Loucy (cell line): ENCODE data around the gene PACRGL.

Source experiments
- H2AFZ ChIP-seq: fragments of 200-600 bp; sonication (generic); 2 replicates; pipeline ENCODE4 v1.6.0; 2016; ENCODE audit warnings: antibody characterized with exemption, mild to moderate bottlenecking, low read length, moderate library complexity
- H3F3A ChIP-seq: fragments of 200-600 bp; 2 replicates; pipeline ENCODE4 v1.6.0; 2016; ENCODE audit warnings: antibody characterized with exemption, low read depth, mild to moderate bottlenecking
- H3K27me3 ChIP-seq: fragments of 200-600 bp; sonication (generic); 2 replicates; pipeline ENCODE4 v1.6.1; 2014; ENCODE audit warnings: low read length, mild to moderate bottlenecking; ENCODE audit not compliant: insufficient read depth, poor library complexity, severe bottlenecking
- H3K36me3 ChIP-seq: fragments of 200-600 bp; sonication (generic); 2 replicates; pipeline ENCODE4 v1.6.1; 2016; ENCODE audit warnings: low read length; ENCODE audit not compliant: insufficient read depth
- H3K4me1 ChIP-seq: fragments of 200-600 bp; sonication (generic); 2 replicates; pipeline ENCODE4 v1.5.1; 2014; ENCODE audit warnings: low read length, mild to moderate bottlenecking; ENCODE audit not compliant: insufficient read depth, poor library complexity, severe bottlenecking
- H3K4me2 ChIP-seq: fragments of 200-600 bp; sonication (generic); 2 replicates; pipeline ENCODE4 v1.6.0; 2014; ENCODE audit warnings: antibody characterized with exemption, low read length, low read depth, mild to moderate bottlenecking; ENCODE audit not compliant: poor library complexity, severe bottlenecking
- H3K4me3 ChIP-seq: fragments of 200-600 bp; sonication (generic); 2 replicates; pipeline ENCODE4 v1.5.1; 2014; ENCODE audit warnings: low read length, mild to moderate bottlenecking, mixed read lengths; ENCODE audit not compliant: poor library complexity, severe bottlenecking
- H3K79me2 ChIP-seq: fragments of 200-600 bp; sonication (generic); 2 replicates; pipeline ENCODE4 v1.6.1; 2014; ENCODE audit warnings: low read length; ENCODE audit not compliant: insufficient read depth
- H3K9ac ChIP-seq: fragments of 200-600 bp; sonication (generic); 2 replicates; pipeline ENCODE4 v1.6.0; 2014; ENCODE audit warnings: mild to moderate bottlenecking, low read depth, low read length, moderate library complexity; ENCODE audit not compliant: poor library complexity, severe bottlenecking
- H3K9me2 ChIP-seq: fragments of 200-600 bp; sonication (generic); replicated peaks from 2 replicates; pipeline ENCODE4 v1.6.1; 2016; ENCODE audit warnings: low read depth, low read length, mixed read lengths
- H3K9me3 ChIP-seq: fragments of 200-600 bp; sonication (generic); 2 replicates; pipeline ENCODE4 v1.6.1; 2014; ENCODE audit warnings: mild to moderate bottlenecking, antibody characterized with exemption, low read length, low read depth; ENCODE audit not compliant: insufficient read depth
- H4K20me1 ChIP-seq: fragments of 200-600 bp; sonication (generic); 2 replicates; pipeline ENCODE4 v1.6.0; 2014; ENCODE audit warnings: antibody characterized with exemption, low read length, mild to moderate bottlenecking; ENCODE audit not compliant: insufficient read depth, poor library complexity, severe bottlenecking
- EZH2phosphoT487 ChIP-seq: fragments of 200-600 bp; IDR thresholded peaks from 2 replicates; pipeline ENCODE4 v1.6.1; 2018; ENCODE audit warnings: antibody characterized with exemption, mild to moderate bottlenecking, moderate library complexity, borderline replicate concordance
- TF ChIP-seq, protein P1 (sequence below): fragments of 200-600 bp; sonication (generic); conservative IDR thresholded peaks from 2 replicates; pipeline ENCODE4 v1.5.1; 2014; ENCODE audit warnings: mild to moderate bottlenecking, antibody characterized with exemption, low read length

Gene PACRGL

DNA sequence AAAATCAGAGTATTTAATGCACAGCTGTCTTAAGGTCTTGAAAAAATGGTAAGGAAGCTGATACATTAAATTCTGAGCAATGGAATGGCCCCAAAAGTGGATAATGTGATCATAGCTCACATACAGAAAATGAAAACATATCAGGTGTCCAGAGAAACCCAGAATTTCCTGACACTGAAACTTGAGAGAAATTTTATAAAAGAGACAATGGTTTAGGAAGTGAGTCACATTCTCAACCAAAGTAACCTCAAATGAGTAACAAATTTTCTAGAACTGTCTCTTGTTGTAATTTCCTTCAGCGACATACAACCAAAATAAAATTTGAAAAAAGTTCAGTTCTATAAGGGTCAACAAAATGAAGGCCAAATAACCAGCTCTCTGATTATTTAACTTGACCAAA is 37.4 kb upstream of the PACRGL start:
- TF ChIP-seq, protein P1, sequence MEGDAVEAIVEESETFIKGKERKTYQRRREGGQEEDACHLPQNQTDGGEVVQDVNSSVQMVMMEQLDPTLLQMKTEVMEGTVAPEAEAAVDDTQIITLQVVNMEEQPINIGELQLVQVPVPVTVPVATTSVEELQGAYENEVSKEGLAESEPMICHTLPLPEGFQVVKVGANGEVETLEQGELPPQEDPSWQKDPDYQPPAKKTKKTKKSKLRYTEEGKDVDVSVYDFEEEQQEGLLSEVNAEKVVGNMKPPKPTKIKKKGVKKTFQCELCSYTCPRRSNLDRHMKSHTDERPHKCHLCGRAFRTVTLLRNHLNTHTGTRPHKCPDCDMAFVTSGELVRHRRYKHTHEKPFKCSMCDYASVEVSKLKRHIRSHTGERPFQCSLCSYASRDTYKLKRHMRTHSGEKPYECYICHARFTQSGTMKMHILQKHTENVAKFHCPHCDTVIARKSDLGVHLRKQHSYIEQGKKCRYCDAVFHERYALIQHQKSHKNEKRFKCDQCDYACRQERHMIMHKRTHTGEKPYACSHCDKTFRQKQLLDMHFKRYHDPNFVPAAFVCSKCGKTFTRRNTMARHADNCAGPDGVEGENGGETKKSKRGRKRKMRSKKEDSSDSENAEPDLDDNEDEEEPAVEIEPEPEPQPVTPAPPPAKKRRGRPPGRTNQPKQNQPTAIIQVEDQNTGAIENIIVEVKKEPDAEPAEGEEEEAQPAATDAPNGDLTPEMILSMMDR = no peak
- TF ChIP-seq EZH2phosphoT487 = no peak
- Histone ChIP-seq H4K20me1 (no peaks in the 10 kb centered on the region), H2AFZ (no peak overlapping the region), H3K9ac (no peak overlapping the region), H3K9me3 (no peaks in the 10 kb centered on the region), H3K4me1 (no peaks in the 10 kb centered on the region), H3K27me3 (no peaks in the 10 kb centered on the region), H3K36me3 (no peaks in the 10 kb centered on the region), H3F3A (no peaks in the 10 kb centered on the region), H3K4me2 (no peak overlapping the region), H3K9me2 (no peaks in the 10 kb centered on the region), H3K79me2 (no peaks in the 10 kb centered on the region), H3K4me3 (no peak overlapping the region)

DNA sequence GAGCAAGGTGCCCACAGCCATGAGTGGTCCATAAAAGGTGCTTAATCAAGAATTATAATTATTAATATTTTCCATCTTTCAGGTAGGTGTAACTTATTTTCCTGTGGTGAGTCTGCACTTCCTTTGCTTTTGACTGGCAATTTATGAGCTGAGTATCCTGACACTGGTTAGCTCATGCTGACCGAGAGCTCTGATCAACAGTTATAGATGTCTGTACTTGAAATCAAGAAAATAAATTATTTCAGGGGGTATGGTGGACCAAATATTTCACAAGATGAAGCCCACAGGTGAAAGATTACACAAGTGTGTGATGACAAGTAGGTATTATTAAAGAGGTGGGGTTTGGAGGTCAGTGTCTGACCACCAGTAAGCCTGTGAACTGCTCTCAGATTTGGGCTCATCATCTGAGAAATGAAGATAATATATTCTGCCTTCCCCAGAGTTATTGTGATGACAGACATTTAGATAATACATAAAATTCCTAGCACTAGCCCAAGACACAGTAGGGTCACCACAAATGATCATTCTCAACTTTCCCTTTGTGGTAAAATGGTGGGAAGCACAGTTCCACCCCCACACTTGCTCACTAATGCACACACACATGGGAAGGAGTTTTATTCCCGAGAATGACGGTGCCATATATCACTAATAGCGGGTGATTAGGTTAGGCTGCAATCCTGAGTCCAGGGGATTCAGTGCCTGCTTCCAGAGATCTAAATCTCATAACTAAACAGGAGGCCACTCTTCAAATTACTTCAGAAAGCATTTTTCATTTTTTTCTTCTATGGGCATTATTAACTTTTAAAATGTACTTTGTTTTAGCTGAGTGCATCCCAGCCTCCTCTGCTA is 34.0 kb upstream of the PACRGL start:
- no peaks in the 10 kb centered on the region for H3F3A ChIP-seq
- H3K36me3 ChIP-seq = no peaks in the 10 kb centered on the region
- no peak overlapping the region for H2AFZ ChIP-seq
- no peaks in the 10 kb centered on the region for H3K4me1 ChIP-seq
- H3K4me3 ChIP-seq = no peak overlapping the region
- no peaks in the 10 kb centered on the region for H3K9me3 ChIP-seq
- TF ChIP-seq, protein P1 = no peak
- TF ChIP-seq EZH2phosphoT487 = no peak
- H3K4me2 ChIP-seq = no peak overlapping the region
- H3K9ac ChIP-seq = no peak overlapping the region
- no peaks in the 10 kb centered on the region for H3K79me2 ChIP-seq
- no peaks in the 10 kb centered on the region for H4K20me1 ChIP-seq
- H3K9me2 ChIP-seq = no peaks in the 10 kb centered on the region
- no peaks in the 10 kb centered on the region for H3K27me3 ChIP-seq

DNA sequence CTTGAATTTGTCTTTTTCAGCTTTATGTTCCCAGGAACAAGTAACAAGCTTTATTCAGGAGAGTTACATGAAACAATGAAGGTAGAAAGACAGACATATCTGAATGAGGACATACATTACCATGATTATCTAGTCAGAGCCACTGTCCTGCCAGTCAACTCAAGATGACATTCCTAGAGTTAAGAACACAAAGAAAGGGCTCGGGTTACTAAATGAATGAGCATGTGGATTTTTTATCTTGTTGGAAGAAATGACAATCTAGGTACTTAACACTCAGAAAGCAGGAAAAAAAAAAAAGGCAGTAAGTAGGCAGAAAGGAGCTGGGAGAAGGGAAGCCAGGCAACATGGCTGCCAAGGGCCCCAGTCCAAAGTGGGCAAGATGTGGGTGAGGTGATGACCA is 28.0 kb upstream of the PACRGL start:
- Histone ChIP-seq H3K79me2 (no peaks in the 10 kb centered on the region), H3K9ac (no peak overlapping the region), H3K9me3 (no peaks in the 10 kb centered on the region), H4K20me1 (no peaks in the 10 kb centered on the region), H3K4me2 (no peak overlapping the region), H2AFZ (no peak overlapping the region), H3K4me3 (no peak overlapping the region), H3K36me3 (no peaks in the 10 kb centered on the region), H3K9me2 (no peaks in the 10 kb centered on the region), H3F3A (no peaks in the 10 kb centered on the region), H3K27me3 (no peaks in the 10 kb centered on the region), H3K4me1 (no peaks in the 10 kb centered on the region)
- TF ChIP-seq, protein P1 = no peak
- no peak for TF ChIP-seq EZH2phosphoT487
